Keratinocyte (primary cell): Measurements from ENCODE around the gene NFAM1. TPM values are rescaled to one million over a fixed set of nuclear protein-coding genes. Genes with fewer than 3 reads are reported as not detected.

Experiments used
- DNase-seq: peaks from one replicate; pipeline ENCODE4 v3.0.0-alpha.2; 2011; ENCODE audit warnings: low read depth, missing footprints, low spot score
- FAIRE-seq: peaks from 2 replicates; lab custom pipeline; 2011; peaks lifted over from hg19 to GRCh38; lab: Jason Lieb, UNC
- H2AFZ ChIP-seq: 2 replicates; pipeline ENCODE4 v1.6.0; 2012; ENCODE audit warnings: low read length, control low read depth, inconsistent platforms; ENCODE audit not compliant: control insufficient read depth
- H3K27ac ChIP-seq: 2 replicates; pipeline ENCODE4 v1.5.1; 2011; ENCODE audit warnings: low read length; ENCODE audit not compliant: control insufficient read depth, insufficient read depth
- H3K27me3 ChIP-seq: 3 replicates; pipeline ENCODE4 v1.6.0; 2011; ENCODE audit warnings: low read length; ENCODE audit not compliant: control insufficient read depth, insufficient read depth; ENCODE audit errors: extremely low read depth
- H3K36me3 ChIP-seq, 2 experiments: 2 replicates in 1 of 2; 3 replicates in 1 of 2; pipeline ENCODE4 v1.5.1; 2011; ENCODE audit warnings: low read length in 2 of 2, mild to moderate bottlenecking in 1 of 2; ENCODE audit not compliant: control insufficient read depth in 2 of 2, insufficient read depth in 2 of 2; ENCODE audit errors: extremely low read depth in 1 of 2
- H3K4me1 ChIP-seq: 3 replicates; pipeline ENCODE4 v1.5.1; 2011; ENCODE audit warnings: low read length; ENCODE audit not compliant: control insufficient read depth, insufficient read depth; ENCODE audit errors: extremely low read depth
- H3K4me2 ChIP-seq: 3 replicates; pipeline ENCODE4 v1.6.0; 2011; ENCODE audit warnings: low read depth, low read length; ENCODE audit not compliant: control insufficient read depth, insufficient read depth; ENCODE audit errors: extremely low read depth
- H3K4me3 ChIP-seq, 3 experiments: fragments of 200-600 bp in 1 of 3; sonication (generic) in 1 of 3; 2 replicates in 2 of 3; 3 replicates in 1 of 3; pipeline ENCODE4 v1.5.1; 2011 to 2016; ENCODE audit warnings: low read length in 3 of 3, mild to moderate bottlenecking in 3 of 3, control low read depth in 2 of 3, inconsistent platforms in 1 of 3, low read depth in 1 of 3, mixed read lengths in 1 of 3, mixed run types in 1 of 3, moderate library complexity in 1 of 3; ENCODE audit not compliant: control insufficient read depth in 2 of 3, insufficient read depth in 2 of 3; ENCODE audit errors: extremely low read depth in 1 of 3
- H3K79me2 ChIP-seq: 2 replicates; pipeline ENCODE4 v1.6.0; 2012; ENCODE audit warnings: low read length; ENCODE audit not compliant: control insufficient read depth, insufficient read depth
- H3K9ac ChIP-seq: 3 replicates; pipeline ENCODE4 v1.6.0; 2011; ENCODE audit warnings: low read length; ENCODE audit not compliant: control insufficient read depth, insufficient read depth; ENCODE audit errors: extremely low read depth
- H3K9me1 ChIP-seq: 3 replicates; pipeline ENCODE4 v1.6.0; 2011; ENCODE audit warnings: low read length; ENCODE audit not compliant: control insufficient read depth, insufficient read depth; ENCODE audit errors: extremely low read depth
- H3K9me3 ChIP-seq: 2 replicates; pipeline ENCODE4 v1.5.1; 2012; ENCODE audit warnings: low read depth, low read length; ENCODE audit not compliant: control insufficient read depth
- H4K20me1 ChIP-seq: 3 replicates; pipeline ENCODE4 v1.6.0; 2011; ENCODE audit warnings: low read length; ENCODE audit not compliant: control insufficient read depth, insufficient read depth; ENCODE audit errors: extremely low read depth
- CTCF ChIP-seq, 3 experiments: IDR thresholded peaks in 1 of 3; conservative IDR thresholded peaks in 1 of 3; optimal IDR thresholded peaks in 1 of 3; 2 replicates in 2 of 3; 3 replicates in 1 of 3; pipeline versions ENCODE3 to v1.5.1; 2011; ENCODE audit warnings: low read length in 3 of 3, mild to moderate bottlenecking in 3 of 3, moderate library complexity in 2 of 3, control low read depth in 1 of 3, inconsistent platforms in 1 of 3; ENCODE audit not compliant: insufficient read depth in 2 of 3; ENCODE audit errors: extremely low read depth in 1 of 3
- EZH2 ChIP-seq: IDR thresholded peaks from one replicate; pipeline ENCODE4 v1.6.1; 2012; ENCODE audit warnings: inconsistent platforms, mild to moderate bottlenecking, low read length, moderate library complexity
- dilution Hi-C: fragments of 300-500 bp; cut with MboI; formaldehyde crosslinking; loops from one replicate; pipeline ENCODE4 v1.7.0; 2020; ENCODE audit warnings: low sequenced_read_pairs; ENCODE audit not compliant: extremely low pct_ligation_motif_present
- polyA plus RNA-seq, 5 experiments: library from polyadenylated mRNA; depleted of rRNA in 3 of 5; stranded (reverse) in 3 of 5; stranded (forward) in 1 of 5; unstranded in 1 of 5; fragments of >200 nt; gene quantifications; 1 replicate in 1 of 5; 2 replicates in 3 of 5; 3 replicates in 1 of 5; pipeline versions ENCODE4 v1.2.1 to v1.2.3, GENCODE V29; 2011 to 2012; ENCODE audit warnings: missing spikeins in 2 of 5, low read depth in 1 of 5, low replicate concordance in 1 of 5

NFAM1 gene
- polyA plus RNA-seq, 1 donor (not counting 4 experiments of a cell fraction or from before 2014, with no cell fraction given), result not detected

GRCh38 chr22:42353883-42354727, 78.1 kb downstream of the NFAM1 start:
- Histone ChIP-seq H3K9me3 (no peaks in the 10 kb centered on the region), H3K4me1 (peaks cover 12% of the 10 kb centered on the region), H2AFZ (peak overlapping the region; percentile 65), H3K9me1 (no peaks in the 10 kb centered on the region), H3K4me3 (no peak overlapping the region), H3K36me3 (no peaks in the 10 kb centered on the region), H4K20me1 (no peaks in the 10 kb centered on the region), H3K27me3 (peaks cover 4% of the 10 kb centered on the region), H3K27ac (no peak overlapping the region), H3K4me2 (no peak overlapping the region), H3K9ac (no peak overlapping the region), H3K79me2 (no peaks in the 10 kb centered on the region)
- FAIRE-seq, result no peak
- dilution Hi-C loops, result no loop called here
- TF ChIP-seq EZH2, result no peak
- TF ChIP-seq CTCF (optimal IDR thresholded peaks at IDR 0.05 in 1 of 3, IDR thresholded peaks at IDR 0.05 in 1 of 3, conservative IDR thresholded peaks at IDR 0.05 in 1 of 3; ENCODE audit: extremely low read depth in 1 of 3, insufficient read depth in 2 of 3, low read length in 3 of 3), result peak in 1 of 3 experiments; percentile 13
- no peak for DNase-seq

- no peaks in the 10 kb centered on the region for H4K20me1 ChIP-seq
- FAIRE-seq (peak; percentile 51), DNase-seq (no peak)
- H3K79me2 ChIP-seq, result no peaks in the 10 kb centered on the region
- H3K27me3 ChIP-seq, result no peaks in the 10 kb centered on the region
- H3K4me1 ChIP-seq, result no peaks in the 10 kb centered on the region
- no peak overlapping the region for H3K4me2 ChIP-seq
- no peaks in the 10 kb centered on the region for H3K9me1 ChIP-seq
- no peak overlapping the region for H3K27ac ChIP-seq
- no peak overlapping the region for H2AFZ ChIP-seq
- no peaks in the 10 kb centered on the region for H3K9me3 ChIP-seq
- no peak overlapping the region for H3K9ac ChIP-seq
- no peaks in the 10 kb centered on the region for H3K36me3 ChIP-seq
- no peak overlapping the region for H3K4me3 ChIP-seq
- no peak for TF ChIP-seq EZH2
- no peak for TF ChIP-seq CTCF (optimal IDR thresholded peaks at IDR 0.05 in 1 of 3, IDR thresholded peaks at IDR 0.05 in 1 of 3, conservative IDR thresholded peaks at IDR 0.05 in 1 of 3; ENCODE audit: extremely low read depth in 1 of 3, insufficient read depth in 2 of 3, low read length in 3 of 3)
- dilution Hi-C loops, result no loop called here
Observed at GRCh38 chr22:42350373-42350772, 81.8 kb downstream of the NFAM1 start.
